Trophoblast cell (in vitro differentiated cells and primary cell): ENCODE data around the gene URI1.

Source experiments
- DNase-seq, 2 donors: peaks; one replicate each; pipeline ENCODE4 v3.0.0-alpha.2; 2016
- H2AFZ ChIP-seq: 2 replicates; pipeline ENCODE4 v1.6.1; 2013; ENCODE audit warnings: low read length, moderate library complexity, mild to moderate bottlenecking; ENCODE audit not compliant: insufficient read depth, poor library complexity
- H2AK5ac ChIP-seq: 2 replicates; pipeline ENCODE4 v1.6.1; 2013; ENCODE audit warnings: mild to moderate bottlenecking, low read length
- H2BK120ac ChIP-seq: 2 replicates; pipeline ENCODE4 v1.6.1; 2013; ENCODE audit warnings: low read length, mild to moderate bottlenecking, moderate library complexity; ENCODE audit not compliant: insufficient read depth, poor library complexity
- H2BK12ac ChIP-seq: 2 replicates; pipeline ENCODE4 v1.6.1; 2013; ENCODE audit warnings: mild to moderate bottlenecking, low read length, moderate library complexity
- H2BK5ac ChIP-seq: 2 replicates; pipeline ENCODE4 v1.6.1; 2013; ENCODE audit warnings: low read length, low read depth, moderate library complexity, mild to moderate bottlenecking; ENCODE audit not compliant: poor library complexity
- H3K14ac ChIP-seq: 2 replicates; pipeline ENCODE4 v1.6.1; 2013; ENCODE audit warnings: mild to moderate bottlenecking, low read length
- H3K18ac ChIP-seq: 2 replicates; pipeline ENCODE4 v1.6.1; 2013; ENCODE audit warnings: mild to moderate bottlenecking, low read length
- H3K23ac ChIP-seq: 2 replicates; pipeline ENCODE4 v1.6.1; 2013; ENCODE audit warnings: low read length
- H3K27ac ChIP-seq: 2 replicates; pipeline ENCODE4 v1.5.1; 2013; ENCODE audit warnings: low read depth, mild to moderate bottlenecking, inconsistent platforms, low read length, moderate library complexity
- H3K27me3 ChIP-seq: 2 replicates; pipeline ENCODE4 v1.6.1; 2013; ENCODE audit warnings: inconsistent platforms, mild to moderate bottlenecking, low read length, moderate library complexity; ENCODE audit not compliant: insufficient read depth
- H3K36me3 ChIP-seq, 2 experiments: 1 replicate in 1 of 2; 2 replicates in 1 of 2; pipeline ENCODE4 v1.6.1; 2013; ENCODE audit warnings: low read length in 2 of 2, mild to moderate bottlenecking in 2 of 2, moderate library complexity in 1 of 2; ENCODE audit not compliant: insufficient read depth in 2 of 2, control insufficient read depth in 1 of 2
- H3K4ac ChIP-seq: 2 replicates; pipeline ENCODE4 v1.6.1; 2013; ENCODE audit warnings: low read depth, mild to moderate bottlenecking, low read length, moderate library complexity
- H3K4me1 ChIP-seq, 2 experiments: 1 replicate in 1 of 2; 2 replicates in 1 of 2; pipeline ENCODE4 v1.6.1; 2013; ENCODE audit warnings: low read length in 2 of 2, mild to moderate bottlenecking in 2 of 2, moderate library complexity in 1 of 2; ENCODE audit not compliant: insufficient read depth in 2 of 2, control insufficient read depth in 1 of 2
- H3K4me2 ChIP-seq: 2 replicates; pipeline ENCODE4 v1.6.1; 2013; ENCODE audit warnings: inconsistent platforms, mild to moderate bottlenecking, low read length, moderate library complexity
- H3K4me3 ChIP-seq: 2 replicates; pipeline ENCODE4 v1.5.1; 2013; ENCODE audit warnings: mild to moderate bottlenecking, low read depth, low read length, inconsistent platforms
- H3K79me1 ChIP-seq: one replicate; pipeline ENCODE4 v1.6.1; 2013; ENCODE audit warnings: low read length
- H3K79me2 ChIP-seq: 2 replicates; pipeline ENCODE4 v1.6.1; 2013; ENCODE audit warnings: low read length, mild to moderate bottlenecking; ENCODE audit not compliant: control insufficient read depth, insufficient read depth, poor library complexity
- H3K9ac ChIP-seq: 2 replicates; pipeline ENCODE4 v1.6.1; 2013; ENCODE audit warnings: mild to moderate bottlenecking, low read length
- H3K9me3 ChIP-seq: 2 replicates; pipeline ENCODE4 v1.6.1; 2013; ENCODE audit warnings: low read depth, mild to moderate bottlenecking, control low read depth, inconsistent platforms, low read length; ENCODE audit not compliant: insufficient read depth
- H4K12ac ChIP-seq: 2 replicates; pipeline ENCODE4 v1.6.1; 2013; ENCODE audit warnings: low read depth, mild to moderate bottlenecking, low read length, moderate library complexity
- H4K8ac ChIP-seq: 2 replicates; pipeline ENCODE4 v1.6.1; 2013; ENCODE audit warnings: low read depth, mild to moderate bottlenecking, low read length, moderate library complexity
- H4K91ac ChIP-seq: one replicate; pipeline ENCODE4 v1.6.1; 2013; ENCODE audit warnings: low read depth, mild to moderate bottlenecking, low read length, moderate library complexity
- WGBS: extraction: QIAGEN DNeasy Blood & Tissue Kit; methylation state at CpG from one replicate; pipeline ENCODE4 v1.1.7; 2013; ENCODE audit warnings: missing lambda C conversion rate; ENCODE audit not compliant: insufficient read length, insufficient coverage; ENCODE audit errors: extremely low coverage; 5-methylcytosine and 5-hydroxymethylcytosine counted together

The URI1 gene

GRCh38 chr19:30004403-30004802 lies 62.4 kb downstream of the URI1 start:
- Histone ChIP-seq H3K27ac (no peak overlapping the region), H3K9me3 (no peaks in the 10 kb centered on the region), H3K18ac (no peak overlapping the region), H2BK5ac (no peak overlapping the region), H3K23ac (no peak overlapping the region), H4K12ac (no peak overlapping the region), H3K4me1 (no peaks in the 10 kb centered on the region), H2BK12ac (no peak overlapping the region), H4K91ac (no peak overlapping the region), H3K36me3 (peaks cover 0 to 3% of the 10 kb centered on the region in 2 experiments), H2AFZ (no peak overlapping the region), H3K4ac (no peak overlapping the region), H2AK5ac (no peak overlapping the region), H4K8ac (no peak overlapping the region), H3K4me2 (no peak overlapping the region), H3K79me1 (no peaks in the 10 kb centered on the region), H3K27me3 (no peaks in the 10 kb centered on the region), H3K14ac (no peak overlapping the region), H3K79me2 (no peaks in the 10 kb centered on the region), H2BK120ac (no peak overlapping the region), H3K4me3 (no peak overlapping the region), H3K9ac (no peak overlapping the region)
- no peak for DNase-seq
- no CpG with 5 or more reads among the region's 1 CpG for WGBS

- no peak overlapping the region for H3K4me2 ChIP-seq
- H3K79me2 ChIP-seq = no peaks in the 10 kb centered on the region
- no peak overlapping the region for H2AK5ac ChIP-seq
- no peaks in the 10 kb centered on the region for H3K9me3 ChIP-seq
- H3K23ac ChIP-seq = no peak overlapping the region
- no peak overlapping the region for H2BK12ac ChIP-seq
- no peak overlapping the region for H3K4me3 ChIP-seq
- no peaks in the 10 kb centered on the region for H3K79me1 ChIP-seq
- no peak overlapping the region for H2AFZ ChIP-seq
- WGBS = no CpG with 5 or more reads among the region's 4 CpGs
- H3K18ac ChIP-seq = no peak overlapping the region
- H4K91ac ChIP-seq = no peak overlapping the region
- no peak overlapping the region for H3K27ac ChIP-seq
- no peak overlapping the region for H3K9ac ChIP-seq
- H2BK120ac ChIP-seq = no peak overlapping the region
- H3K4ac ChIP-seq = no peak overlapping the region
- H3K14ac ChIP-seq = no peak overlapping the region
- no peaks in the 10 kb centered on the region for H3K27me3 ChIP-seq
- H4K12ac ChIP-seq = no peak overlapping the region
- H3K4me1 ChIP-seq = no peaks in the 10 kb centered on the region
- H4K8ac ChIP-seq = no peak overlapping the region
- peaks cover 2 to 5% of the 10 kb centered on the region in 2 experiments for H3K36me3 ChIP-seq
- no peak for DNase-seq
- no peak overlapping the region for H2BK5ac ChIP-seq
Observed at GRCh38 chr19:30006207-30006606, 64.2 kb downstream of the URI1 start.

- Histone ChIP-seq H3K27ac (no peak overlapping the region), H4K91ac (no peak overlapping the region), H3K4me2 (no peak overlapping the region), H3K79me1 (no peaks in the 10 kb centered on the region), H3K79me2 (no peaks in the 10 kb centered on the region), H3K4ac (no peak overlapping the region), H4K12ac (no peak overlapping the region), H4K8ac (no peak overlapping the region), H3K14ac (no peak overlapping the region), H3K4me3 (no peak overlapping the region), H3K18ac (no peak overlapping the region), H3K9ac (no peak overlapping the region), H2AK5ac (no peak overlapping the region), H3K27me3 (no peaks in the 10 kb centered on the region), H3K23ac (no peak overlapping the region), H2AFZ (no peak overlapping the region), H2BK12ac (no peak overlapping the region), H2BK5ac (no peak overlapping the region), H2BK120ac (no peak overlapping the region), H3K4me1 (no peaks in the 10 kb centered on the region), H3K36me3 (peaks cover 2 to 5% of the 10 kb centered on the region in 2 experiments), H3K9me3 (no peaks in the 10 kb centered on the region)
- WGBS = no CpG with 5 or more reads among the region's 2 CpGs
- no peak for DNase-seq
Observed at GRCh38 chr19:30008169-30008568, 66.1 kb downstream of the URI1 start.

- H3K18ac ChIP-seq = no peak overlapping the region
- H3K27me3 ChIP-seq = no peaks in the 10 kb centered on the region
- no peak overlapping the region for H2AK5ac ChIP-seq
- no peaks in the 10 kb centered on the region for H3K79me1 ChIP-seq
- H2BK5ac ChIP-seq = no peak overlapping the region
- no peak overlapping the region for H3K9ac ChIP-seq
- no peak overlapping the region for H2BK12ac ChIP-seq
- no peak overlapping the region for H3K14ac ChIP-seq
- no peak for DNase-seq
- no peak overlapping the region for H3K4me3 ChIP-seq
- no CpG with 5 or more reads among the region's 10 CpGs for WGBS
- no peak overlapping the region for H4K12ac ChIP-seq
- H3K23ac ChIP-seq = no peak overlapping the region
- no peak overlapping the region for H3K4me2 ChIP-seq
- H3K9me3 ChIP-seq = no peaks in the 10 kb centered on the region
- H2AFZ ChIP-seq = no peak overlapping the region
- no peak overlapping the region for H4K91ac ChIP-seq
- H3K36me3 ChIP-seq = peaks cover 2 to 5% of the 10 kb centered on the region in 2 experiments
- no peak overlapping the region for H4K8ac ChIP-seq
- no peak overlapping the region for H3K27ac ChIP-seq
- no peak overlapping the region for H2BK120ac ChIP-seq
- H3K4me1 ChIP-seq = no peaks in the 10 kb centered on the region
- no peak overlapping the region for H3K4ac ChIP-seq
- no peaks in the 10 kb centered on the region for H3K79me2 ChIP-seq
Observed at GRCh38 chr19:30009013-30009412, 67.0 kb downstream of the URI1 start.
